ENCODE data around the gene SLC1A7. TPM values are rescaled to one million over a fixed set of nuclear protein-coding genes. Genes with fewer than 3 reads are reported as not detected.

SLC1A7 gene
- total and polyA plus RNA-seq, 4 donors, result 0.21 to 0.67 (median 0.43) TPM

- no peak for TF ChIP-seq REST (IDR thresholded peaks at IDR 0.05)
These were observed 38.5 kb upstream of the SLC1A7 start (continued) for GRCh38 chr1:53180951-53181350.

DNA sequence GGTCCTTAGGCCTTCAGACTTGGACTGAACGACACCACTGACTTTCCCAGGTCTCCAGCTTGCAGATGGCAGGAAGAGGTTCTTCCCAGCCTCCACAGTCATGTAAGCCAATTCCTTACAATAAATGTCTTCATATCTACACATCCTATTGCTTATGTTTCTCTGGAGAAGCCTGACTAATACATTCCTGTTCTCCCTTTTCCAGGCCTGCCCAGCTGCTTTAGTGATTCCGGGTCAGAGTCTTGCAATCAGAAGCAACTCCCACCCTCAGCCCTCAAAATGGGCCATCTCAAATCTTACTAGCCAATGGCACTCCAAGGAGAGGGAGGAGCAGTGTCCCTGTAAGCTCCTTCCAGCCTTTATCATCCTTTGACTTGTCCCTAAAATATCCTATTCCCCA lies 37.8 kb upstream of the SLC1A7 start:
- no peaks in the 10 kb centered on the region for H3K9me3 ChIP-seq (ENCODE audit: control insufficient read depth in 4 of 4, low read length in 3 of 4)
- H3K4me1 ChIP-seq (ENCODE audit: control insufficient read depth in 4 of 4, insufficient read depth in 4 of 4, low read length in 3 of 4), result peaks cover 24 to 62% (median 54%) of the 10 kb centered on the region in 4 donors
- WGBS, result 88% methylated on average over 2 of the region's 2 CpGs
- no peak overlapping the region for H3K27ac ChIP-seq (ENCODE audit: low read depth in 1 of 2, low read length in 2 of 2)
- no peak overlapping the region for H3K4me3 ChIP-seq (ENCODE audit: low read depth in 1 of 3, low read length in 3 of 3)
- TF ChIP-seq HNF4G (IDR thresholded peaks at IDR 0.05) (no peak), NR2F2 (IDR thresholded peaks at IDR 0.05) (no peak), JUND (IDR thresholded peaks at IDR 0.05) (no peak), EGR1 (IDR thresholded peaks at IDR 0.05; ENCODE audit: low read depth in 2 of 2) (no peak), YY1 (IDR thresholded peaks at IDR 0.05) (no peak), FOXA1 (IDR thresholded peaks at IDR 0.05) (no peak), SP1 (IDR thresholded peaks at IDR 0.05) (no peak), RXRA (IDR thresholded peaks at IDR 0.05) (no peak), RAD21 (IDR thresholded peaks at IDR 0.05) (no peak), GABPA (IDR thresholded peaks at IDR 0.05 in 1 of 2, conservative IDR thresholded peaks at IDR 0.05 in 1 of 2) (no peak), HNF4A (conservative IDR thresholded peaks at IDR 0.05) (no peak), REST (IDR thresholded peaks at IDR 0.05) (no peak), FOXA2 (IDR thresholded peaks at IDR 0.05) (no peak), TAF1 (conservative IDR thresholded peaks at IDR 0.05) (no peak), ATF3 (IDR thresholded peaks at IDR 0.05) (no peak)
- TF ChIP-seq, protein P1, sequence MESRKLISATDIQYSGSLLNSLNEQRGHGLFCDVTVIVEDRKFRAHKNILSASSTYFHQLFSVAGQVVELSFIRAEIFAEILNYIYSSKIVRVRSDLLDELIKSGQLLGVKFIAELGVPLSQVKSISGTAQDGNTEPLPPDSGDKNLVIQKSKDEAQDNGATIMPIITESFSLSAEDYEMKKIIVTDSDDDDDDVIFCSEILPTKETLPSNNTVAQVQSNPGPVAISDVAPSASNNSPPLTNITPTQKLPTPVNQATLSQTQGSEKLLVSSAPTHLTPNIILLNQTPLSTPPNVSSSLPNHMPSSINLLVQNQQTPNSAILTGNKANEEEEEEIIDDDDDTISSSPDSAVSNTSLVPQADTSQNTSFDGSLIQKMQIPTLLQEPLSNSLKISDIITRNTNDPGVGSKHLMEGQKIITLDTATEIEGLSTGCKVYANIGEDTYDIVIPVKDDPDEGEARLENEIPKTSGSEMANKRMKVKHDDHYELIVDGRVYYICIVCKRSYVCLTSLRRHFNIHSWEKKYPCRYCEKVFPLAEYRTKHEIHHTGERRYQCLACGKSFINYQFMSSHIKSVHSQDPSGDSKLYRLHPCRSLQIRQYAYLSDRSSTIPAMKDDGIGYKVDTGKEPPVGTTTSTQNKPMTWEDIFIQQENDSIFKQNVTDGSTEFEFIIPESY (IDR thresholded peaks at IDR 0.05), result no peak
- TF ChIP-seq, protein P2, sequence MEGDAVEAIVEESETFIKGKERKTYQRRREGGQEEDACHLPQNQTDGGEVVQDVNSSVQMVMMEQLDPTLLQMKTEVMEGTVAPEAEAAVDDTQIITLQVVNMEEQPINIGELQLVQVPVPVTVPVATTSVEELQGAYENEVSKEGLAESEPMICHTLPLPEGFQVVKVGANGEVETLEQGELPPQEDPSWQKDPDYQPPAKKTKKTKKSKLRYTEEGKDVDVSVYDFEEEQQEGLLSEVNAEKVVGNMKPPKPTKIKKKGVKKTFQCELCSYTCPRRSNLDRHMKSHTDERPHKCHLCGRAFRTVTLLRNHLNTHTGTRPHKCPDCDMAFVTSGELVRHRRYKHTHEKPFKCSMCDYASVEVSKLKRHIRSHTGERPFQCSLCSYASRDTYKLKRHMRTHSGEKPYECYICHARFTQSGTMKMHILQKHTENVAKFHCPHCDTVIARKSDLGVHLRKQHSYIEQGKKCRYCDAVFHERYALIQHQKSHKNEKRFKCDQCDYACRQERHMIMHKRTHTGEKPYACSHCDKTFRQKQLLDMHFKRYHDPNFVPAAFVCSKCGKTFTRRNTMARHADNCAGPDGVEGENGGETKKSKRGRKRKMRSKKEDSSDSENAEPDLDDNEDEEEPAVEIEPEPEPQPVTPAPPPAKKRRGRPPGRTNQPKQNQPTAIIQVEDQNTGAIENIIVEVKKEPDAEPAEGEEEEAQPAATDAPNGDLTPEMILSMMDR (IDR thresholded peaks at IDR 0.05; ENCODE audit: low read depth, low read length, missing input control), result no peak
- TF ChIP-seq, protein P3, sequence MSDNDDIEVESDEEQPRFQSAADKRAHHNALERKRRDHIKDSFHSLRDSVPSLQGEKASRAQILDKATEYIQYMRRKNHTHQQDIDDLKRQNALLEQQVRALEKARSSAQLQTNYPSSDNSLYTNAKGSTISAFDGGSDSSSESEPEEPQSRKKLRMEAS (IDR thresholded peaks at IDR 0.05), result no peak
- H3K36me3 ChIP-seq (ENCODE audit: control insufficient read depth in 4 of 4, insufficient read depth in 3 of 4, low read depth in 1 of 4, low read length in 3 of 4), result no peaks in the 10 kb centered on the region
- DNase-seq (ENCODE audit: low spot score), result no peak
- H3K9ac ChIP-seq (ENCODE audit: low read depth in 1 of 2, low read length in 2 of 2), result no peak overlapping the region
- no peaks in the 10 kb centered on the region for H3K27me3 ChIP-seq (ENCODE audit: control insufficient read depth in 4 of 4, insufficient read depth in 4 of 4, low read length in 3 of 4)
